GM12878 (cell line): ENCODE measurements around the gene TXNRD3. TPM values are rescaled to one million over a fixed set of nuclear protein-coding genes. Genes with fewer than 3 reads are reported as not detected.

Experiments
- ATAC-seq: fragments of 200-7000 bp; cut with Tn5 transposase; 3 replicates; pipeline ENCODE4 v1.9.1; 2020; ENCODE audit warnings: mild to moderate bottlenecking, moderate library complexity
- BruUV-seq: library from RNA; stranded (reverse); fragments of 400-500 nt; replicated peaks from 2 replicates; lab custom pipeline; 2021; lab: Mats Ljungman, UMichigan
- CTCF ChIA-PET: fragments of 300-600 bp; sonication (Branson Sonifier 250); formaldehyde crosslinking; extraction: SDS; loops from one replicate; lab custom pipeline; 2021; ENCODE audit warnings: inconsistent platforms; lab: Yijun Ruan, JAX
- POLR2A ChIA-PET: fragments of 350-600 bp; formaldehyde crosslinking; extraction: SDS; loops from one replicate; lab custom pipeline; 2021; ENCODE audit warnings: inconsistent platforms; lab: Charles Lee
- RAD21 ChIA-PET: fragments of 300-600 bp; sonication (Branson Sonifier 250); formaldehyde crosslinking; loops from one replicate; lab custom pipeline; 2023; ENCODE audit warnings: antibody characterized with exemption; ENCODE audit not compliant: unreplicated experiment; lab: Charles Lee
- SMC1A ChIA-PET: fragments of 300-600 bp; sonication (Branson Sonifier 250); formaldehyde crosslinking; loops from one replicate; lab custom pipeline; 2023; ENCODE audit not compliant: unreplicated experiment, uncharacterized antibody; lab: Charles Lee
- DNase-seq: peaks from one replicate; pipeline ENCODE4 v3.0.0-alpha.2; 2011; ENCODE audit warnings: low read depth, low spot score
- FAIRE-seq: peaks from 3 replicates; lab custom pipeline; 2011; peaks lifted over from hg19 to GRCh38; lab: Jason Lieb, UNC
- H2AFZ ChIP-seq: 2 replicates; pipeline ENCODE4 v1.6.0; 2011; ENCODE audit warnings: low read depth, low read length, control low read depth; ENCODE audit not compliant: control insufficient read depth
- H3K27ac ChIP-seq: 2 replicates; pipeline ENCODE4 v1.5.1; 2011; ENCODE audit warnings: control low read depth; ENCODE audit not compliant: control insufficient read depth, insufficient read depth
- H3K27me3 ChIP-seq, 2 experiments: replicated peaks in 1 of 2; 2 replicates each; pipeline versions ENCODE4 v1.6.0 to v1.6.1; 2011; ENCODE audit warnings: low read length in 1 of 2; ENCODE audit not compliant: control insufficient read depth in 2 of 2, insufficient read depth in 2 of 2
- H3K36me3 ChIP-seq, 2 experiments: 2 replicates each; pipeline ENCODE4 v1.5.1; 2011; ENCODE audit warnings: low read length in 1 of 2; ENCODE audit not compliant: control insufficient read depth in 2 of 2, insufficient read depth in 2 of 2
- H3K4me1 ChIP-seq: 2 replicates; pipeline ENCODE4 v1.6.1; 2011; ENCODE audit warnings: mild to moderate bottlenecking, low read length, moderate library complexity, mixed read lengths; ENCODE audit not compliant: control insufficient read depth, insufficient read depth
- H3K4me2 ChIP-seq: 2 replicates; pipeline ENCODE4 v1.6.0; 2011; ENCODE audit warnings: control low read depth; ENCODE audit not compliant: control insufficient read depth, insufficient read depth
- H3K4me3 ChIP-seq: fragments of 200-600 bp; sonication (generic); 2 replicates; pipeline ENCODE4 v1.5.1; 2016
- H3K79me2 ChIP-seq: 2 replicates; pipeline ENCODE4 v1.6.0; 2011; ENCODE audit warnings: low read length; ENCODE audit not compliant: control insufficient read depth, insufficient read depth
- H3K9ac ChIP-seq: 2 replicates; pipeline ENCODE4 v1.8.0; 2011; ENCODE audit warnings: low read length, control low read depth, mixed read lengths; ENCODE audit not compliant: control insufficient read depth, insufficient read depth
- H3K9me3 ChIP-seq: replicated peaks from 3 replicates; pipeline ENCODE4 v1.5.1; 2011; ENCODE audit warnings: mild to moderate bottlenecking, low read length; ENCODE audit not compliant: control insufficient read depth, insufficient read depth
- H4K20me1 ChIP-seq: 2 replicates; pipeline ENCODE4 v1.6.0; 2011; ENCODE audit not compliant: control insufficient read depth, insufficient read depth
- CHD2 ChIP-seq: IDR thresholded peaks from 2 replicates; pipeline ENCODE4 v1.6.1; 2011; ENCODE audit warnings: low read depth, low read length, improper control_type of control experiment, borderline replicate concordance
- CUX1 ChIP-seq: IDR thresholded peaks from 2 replicates; pipeline ENCODE4 v1.6.1; 2012; ENCODE audit warnings: improper control_type of control experiment, low read depth, low read length; ENCODE audit not compliant: insufficient replicate concordance
- DPF2 ChIP-seq: fragments of 450-650 bp; IDR thresholded peaks from 2 replicates; pipeline ENCODE4 v1.6.1; 2017; ENCODE audit warnings: mild to moderate bottlenecking
- FOS ChIP-seq: IDR thresholded peaks from 3 replicates; pipeline ENCODE4 v1.6.1; 2011; ENCODE audit warnings: borderline replicate concordance; ENCODE audit not compliant: insufficient read length; ENCODE audit errors: extremely low read depth
- KDM1A ChIP-seq: fragments of 200-600 bp; sonication (generic); IDR thresholded peaks from 2 replicates; pipeline ENCODE4 v1.6.1; 2016; ENCODE audit warnings: borderline replicate concordance
- MEF2B ChIP-seq: fragments of 450-650 bp; IDR thresholded peaks from 2 replicates; pipeline ENCODE4 v1.6.1; 2018; ENCODE audit warnings: mild to moderate bottlenecking, moderate library complexity; ENCODE audit not compliant: partially characterized antibody, poor library complexity, severe bottlenecking
- PAX5 ChIP-seq: IDR thresholded peaks from 2 replicates; pipeline ENCODE4 v1.6.1; 2011; ENCODE audit warnings: low read depth, low read length, borderline replicate concordance
- POLR2AphosphoS2 ChIP-seq: IDR thresholded peaks from 2 replicates; pipeline ENCODE4 v1.6.1; 2011; ENCODE audit warnings: low read depth, mild to moderate bottlenecking, low read length, improper control_type of control experiment, moderate library complexity
- SREBF2 ChIP-seq: IDR thresholded peaks from 2 replicates; pipeline ENCODE4 v1.6.1; 2012; ENCODE audit warnings: mild to moderate bottlenecking, low read length
- SUPT20H ChIP-seq: IDR thresholded peaks from 2 replicates; pipeline ENCODE4 v1.6.1; 2011; ENCODE audit warnings: low read depth, mild to moderate bottlenecking, low read length, moderate library complexity, borderline replicate concordance; ENCODE audit not compliant: control insufficient read depth
- SUZ12 ChIP-seq: fragments of 200-600 bp; sonication (generic); IDR thresholded peaks from one replicate; pipeline ENCODE4 v1.6.1; 2018; ENCODE audit warnings: antibody characterized with exemption, mild to moderate bottlenecking; ENCODE audit not compliant: unreplicated experiment
- ZNF687 ChIP-seq: fragments of 450-650 bp; IDR thresholded peaks from 2 replicates; pipeline ENCODE4 v1.6.1; 2017; ENCODE audit warnings: mild to moderate bottlenecking, moderate library complexity
- WGBS: methylation state at CpG from one replicate; pipeline ENCODE4 v1.1.6; 2016; ENCODE audit warnings: low lambda C conversion rate; ENCODE audit not compliant: insufficient replicate concordance, insufficient coverage; ENCODE audit errors: missing lambda C conversion rate; 5-methylcytosine and 5-hydroxymethylcytosine counted together
- in situ Hi-C: fragments of 300-500 bp; cut with MboI; formaldehyde crosslinking; loops from 9 replicates; pipeline ENCODE4 v1.14.3; 2018; ENCODE audit warnings: mixed read lengths
- intact Hi-C: fragments of 100-400 bp; cut with micrococcal nuclease; formaldehyde crosslinking; loops from one replicate; pipeline ENCODE4 v1.14.2; 2022; ENCODE audit not compliant: unreplicated experiment
- polyA plus RNA-seq, 11 experiments: library from polyadenylated mRNA; depleted of rRNA in 4 of 11; unstranded in 6 of 11; stranded (reverse) in 5 of 11; fragments of >200 nt; fragmentation: Nextera tagmentation in 4 of 11; fragmentation: Illumina TruSeq in 1 of 11; extraction: Ambion mirVana in 4 of 11; extraction: Trizol in 1 of 11; gene quantifications; 1 replicate in 1 of 11; 2 replicates in 10 of 11; pipeline versions ENCODE4 v1.2.1 to v1.2.3, GENCODE V29; 2011 to 2016; ENCODE audit warnings: inconsistent platforms in 2 of 11, missing spikeins in 2 of 11, low read depth in 1 of 11
- total RNA-seq, 4 experiments: library from RNA; depleted of rRNA in 3 of 4; stranded (reverse); fragments of >200 nt in 3 of 4; fragmentation: Illumina TruSeq in 1 of 4; extraction: Trizol in 1 of 4; gene quantifications; 2 replicates each; pipeline versions ENCODE4 v1.2.1 to v1.2.3, GENCODE V29; 2013 to 2021
- TF ChIP-seq, protein P1 (sequence below): fragments of 450-650 bp; conservative IDR thresholded peaks from 2 replicates; pipeline ENCODE4 v1.6.1; 2017; ENCODE audit warnings: mild to moderate bottlenecking, moderate library complexity

TXNRD3 gene
- total and polyA plus RNA-seq, 10 of the 15 experiments (the other 5 are each of a cell fraction or from before 2014, with no cell fraction given), result not detected

DNA sequence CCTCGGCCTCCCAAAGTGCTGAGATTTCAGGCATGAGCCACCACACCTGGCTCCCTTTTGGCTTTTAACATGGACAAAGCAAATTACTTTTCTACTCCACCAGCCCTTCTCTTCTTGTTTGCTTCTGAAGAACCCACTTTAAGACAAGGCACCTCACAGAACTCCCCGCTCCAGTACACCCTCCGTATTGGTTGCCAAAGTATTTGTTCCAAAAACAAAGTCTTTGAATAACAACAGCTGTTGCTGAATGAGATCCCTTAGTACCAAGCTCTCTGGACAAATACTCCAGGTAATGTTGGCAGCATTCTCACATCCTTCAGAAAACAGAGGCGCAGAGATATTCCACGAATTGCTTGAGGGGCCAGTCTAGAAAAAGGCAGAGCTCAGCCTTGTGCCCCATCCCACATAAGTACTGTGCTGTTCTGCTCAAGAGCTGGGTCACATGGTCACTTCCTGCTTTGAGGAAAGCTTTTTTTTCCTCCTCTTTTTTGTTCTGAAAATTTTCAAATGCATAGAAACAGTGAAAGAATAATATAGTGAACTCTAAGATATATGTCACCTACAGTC, 41.9 kb upstream of the TXNRD3 start:
- CTCF ChIA-PET, result no interaction called here
- Histone ChIP-seq H3K79me2 (no peaks in the 10 kb centered on the region), H3K36me3 (no peaks in the 10 kb centered on the region), H3K27ac (no peak overlapping the region), H3K4me3 (no peak overlapping the region), H3K9ac (no peak overlapping the region), H4K20me1 (no peaks in the 10 kb centered on the region), H3K27me3 (no peaks in the 10 kb centered on the region; a peak in 4 of 4 replicates), H2AFZ (no peak overlapping the region), H3K4me2 (no peak overlapping the region), H3K9me3 (no peaks in the 10 kb centered on the region), H3K4me1 (no peaks in the 10 kb centered on the region)
- in situ Hi-C loops, result no loop called here
- SMC1A ChIA-PET, result interaction anchor here (0.9 to 1.0 kb wide), 2 partner anchors 22 to 57 kb away, joined by 3 read pairs; no protein-coding TSS in a partner anchor
- DNase-seq (no peak), ATAC-seq (no peak), FAIRE-seq (no peak)
- POLR2A ChIA-PET, result no interaction called here
- RAD21 ChIA-PET, result no interaction called here
- BruUV-seq, result no TSS peak
- intact Hi-C loops, result no loop called here
- WGBS, result 45% methylated on average over 5 of the region's 5 CpGs
- no peak for TF ChIP-seq CUX1
- TF ChIP-seq ZNF687, result no peak
- no peak for TF ChIP-seq SREBF2
- no peak for TF ChIP-seq SUPT20H
- no peak for TF ChIP-seq KDM1A
- no peak for TF ChIP-seq DPF2
- no peak for TF ChIP-seq CHD2
- TF ChIP-seq, protein P1, sequence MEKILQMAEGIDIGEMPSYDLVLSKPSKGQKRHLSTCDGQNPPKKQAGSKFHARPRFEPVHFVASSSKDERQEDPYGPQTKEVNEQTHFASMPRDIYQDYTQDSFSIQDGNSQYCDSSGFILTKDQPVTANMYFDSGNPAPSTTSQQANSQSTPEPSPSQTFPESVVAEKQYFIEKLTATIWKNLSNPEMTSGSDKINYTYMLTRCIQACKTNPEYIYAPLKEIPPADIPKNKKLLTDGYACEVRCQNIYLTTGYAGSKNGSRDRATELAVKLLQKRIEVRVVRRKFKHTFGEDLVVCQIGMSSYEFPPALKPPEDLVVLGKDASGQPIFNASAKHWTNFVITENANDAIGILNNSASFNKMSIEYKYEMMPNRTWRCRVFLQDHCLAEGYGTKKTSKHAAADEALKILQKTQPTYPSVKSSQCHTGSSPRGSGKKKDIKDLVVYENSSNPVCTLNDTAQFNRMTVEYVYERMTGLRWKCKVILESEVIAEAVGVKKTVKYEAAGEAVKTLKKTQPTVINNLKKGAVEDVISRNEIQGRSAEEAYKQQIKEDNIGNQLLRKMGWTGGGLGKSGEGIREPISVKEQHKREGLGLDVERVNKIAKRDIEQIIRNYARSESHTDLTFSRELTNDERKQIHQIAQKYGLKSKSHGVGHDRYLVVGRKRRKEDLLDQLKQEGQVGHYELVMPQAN, result no peak
- no peak for TF ChIP-seq SUZ12
- no peak for TF ChIP-seq FOS
- no peak for TF ChIP-seq POLR2AphosphoS2
- no peak for TF ChIP-seq MEF2B
- no peak for TF ChIP-seq PAX5
